B cell (primary cell): ENCODE results near the gene NUP210L. TPM values are rescaled to one million over a fixed set of nuclear protein-coding genes. Genes with fewer than 3 reads are reported as not detected.

Experiments used
- ATAC-seq: fragments of 200-7000 bp; cut with Tn5 transposase; one replicate; pipeline ENCODE4 v1.10.0; 2021; ENCODE audit warnings: low read depth, mild to moderate bottlenecking, moderate number of reproducible peaks, moderate library complexity
- CTCF ChIA-PET: fragments of 350-600 bp; sonication (Branson Sonifier 250); formaldehyde crosslinking; loops from one replicate; lab custom pipeline; 2021; ENCODE audit warnings: antibody characterized with exemption, inconsistent platforms; lab: Charles Lee
- POLR2A ChIA-PET: fragments of 350-600 bp; sonication (Branson Sonifier 250); formaldehyde crosslinking; loops from one replicate; lab custom pipeline; 2021; ENCODE audit warnings: antibody characterized with exemption; lab: Charles Lee
- DNase-seq: peaks from one replicate; pipeline ENCODE4 v3.0.0; 2013
- H2AFZ ChIP-seq: 2 replicates; pipeline ENCODE4 v1.6.1; 2012; ENCODE audit warnings: mild to moderate bottlenecking, low read depth, low read length; ENCODE audit not compliant: insufficient read depth, poor library complexity, severe bottlenecking
- H3K27ac ChIP-seq, 2 donors: 1 replicate in 1 of 2; 2 replicates in 1 of 2; pipeline ENCODE4 v1.5.1; 2012 to 2013; ENCODE audit warnings: low read length in 2 of 2, mild to moderate bottlenecking in 2 of 2, moderate library complexity in 1 of 2
- H3K27me3 ChIP-seq, 4 experiments: fragments of 200-600 bp in 1 of 4; sonication (generic) in 1 of 4; replicated peaks in 1 of 4; 1 replicate in 2 of 4; 2 replicates in 2 of 4; pipeline versions ENCODE4 v1.6.1 to v1.7.0; 2013 to 2016; ENCODE audit warnings: low read length in 3 of 4, mild to moderate bottlenecking in 2 of 4, mixed read lengths in 1 of 4, moderate library complexity in 1 of 4; ENCODE audit not compliant: insufficient read depth in 4 of 4, control insufficient read depth in 3 of 4; ENCODE audit errors: control extremely low read depth in 1 of 4
- H3K36me3 ChIP-seq, 2 experiments: replicated peaks in 1 of 2; 1 replicate in 1 of 2; 2 replicates in 1 of 2; pipeline versions ENCODE4 v1.6.1 to v1.7.1; 2013; ENCODE audit warnings: low read length in 1 of 2; ENCODE audit not compliant: insufficient read depth in 2 of 2, control insufficient read depth in 1 of 2; ENCODE audit errors: control extremely low read depth in 1 of 2, extremely low read depth in 1 of 2
- H3K4me1 ChIP-seq, 2 donors: fragments of 200-600 bp in 1 of 2; sonication (generic) in 1 of 2; 1 replicate in 1 of 2; 2 replicates in 1 of 2; pipeline versions ENCODE4 v1.5.1 to v1.6.1; 2013 to 2017; ENCODE audit warnings: low read length in 2 of 2; ENCODE audit not compliant: control insufficient read depth in 2 of 2, insufficient read depth in 2 of 2
- H3K4me2 ChIP-seq: replicated peaks from 2 replicates; pipeline ENCODE3; 2012; ENCODE audit warnings: mild to moderate bottlenecking, low read depth, low read length; ENCODE audit not compliant: poor library complexity, severe bottlenecking
- H3K4me3 ChIP-seq, 5 experiments: fragments of 200-600 bp in 1 of 5; sonication (generic) in 1 of 5; 1 replicate in 3 of 5; 2 replicates in 2 of 5; pipeline versions ENCODE4 v1.5.1 to v1.7.0; 2011 to 2016; ENCODE audit warnings: low read length in 4 of 5, mild to moderate bottlenecking in 4 of 5, low read depth in 2 of 5, control low read depth in 1 of 5, moderate library complexity in 1 of 5; ENCODE audit not compliant: insufficient read depth in 1 of 5; ENCODE audit errors: control extremely low read depth in 1 of 5, extremely low read depth in 1 of 5
- H3K79me2 ChIP-seq: fragments of 200-600 bp; sonication (generic); one replicate; pipeline ENCODE4 v1.6.0; 2016; ENCODE audit warnings: low read length; ENCODE audit not compliant: control insufficient read depth, insufficient read depth
- H3K9ac ChIP-seq: fragments of 200-600 bp; sonication (generic); 2 replicates; pipeline ENCODE4 v1.6.1; 2017; ENCODE audit warnings: mild to moderate bottlenecking, low read length, moderate library complexity
- H3K9me3 ChIP-seq, 3 donors: one replicate each; pipeline versions ENCODE4 v1.6.1 to v1.7.1; 2013; ENCODE audit warnings: low read length in 2 of 3; ENCODE audit not compliant: control insufficient read depth in 2 of 3, insufficient read depth in 1 of 3; ENCODE audit errors: control extremely low read depth in 1 of 3
- H4K20me1 ChIP-seq: 2 replicates; pipeline ENCODE4 v1.6.0; 2012; ENCODE audit warnings: mild to moderate bottlenecking, low read length; ENCODE audit not compliant: insufficient read depth, control insufficient read depth, poor library complexity, severe bottlenecking
- H3K27ac Mint-ChIP-seq: one replicate; pipeline ENCODE4 v1.8.0; 2021; ENCODE audit warnings: mixed read lengths
- H3K27me3 Mint-ChIP-seq: one replicate; pipeline ENCODE4 v1.8.0; 2021; ENCODE audit warnings: mixed read lengths
- H3K4me1 Mint-ChIP-seq: one replicate; pipeline ENCODE4 v1.8.0; 2021; ENCODE audit warnings: mixed read lengths
- H3K4me3 Mint-ChIP-seq: one replicate; pipeline ENCODE4 v1.8.0; 2021; ENCODE audit warnings: mixed read lengths
- H3K9me3 Mint-ChIP-seq: one replicate; pipeline ENCODE4 v1.8.0; 2022; ENCODE audit warnings: mixed read lengths; ENCODE audit not compliant: insufficient read depth
- EZH2 ChIP-seq: IDR thresholded peaks from 2 replicates; pipeline ENCODE4 v1.6.1; 2012; ENCODE audit warnings: borderline replicate concordance, low read depth, mild to moderate bottlenecking, moderate library complexity, low read length; ENCODE audit not compliant: insufficient read depth, poor library complexity, severe bottlenecking
- WGBS: methylation state at CpG from one replicate; pipeline ENCODE4 v1.1.5; 2013; ENCODE audit warnings: missing lambda C conversion rate; ENCODE audit not compliant: insufficient coverage; 5-methylcytosine and 5-hydroxymethylcytosine counted together
- intact Hi-C: fragments of 100-400 bp; cut with micrococcal nuclease; formaldehyde crosslinking; loops from one replicate; pipeline ENCODE4 v1.10.0; 2022
- polyA plus RNA-seq: library from polyadenylated mRNA; depleted of rRNA; stranded (reverse); fragments of >200 nt; gene quantifications from 2 replicates; pipeline ENCODE4 v1.2.3, GENCODE V29; 2012
- total RNA-seq, 2 donors: library from RNA; stranded (reverse); fragments of 120-200 nt in 1 of 2; gene quantifications; 1 replicate in 1 of 2; 2 replicates in 1 of 2; pipeline versions ENCODE4 v1.2.3 to v1.2.4, GENCODE V29; 2013 to 2022
- TF ChIP-seq, protein P1 (sequence below): fragments of 200-600 bp; IDR thresholded peaks from one replicate; pipeline ENCODE4 v1.8.0; 2022; ENCODE audit warnings: antibody characterized with exemption, mild to moderate bottlenecking

Gene NUP210L
- total and polyA plus RNA-seq, 2 donors (not counting 1 experiment from before 2014, with no cell fraction given): 0.04 to 0.20 TPM

DNA sequence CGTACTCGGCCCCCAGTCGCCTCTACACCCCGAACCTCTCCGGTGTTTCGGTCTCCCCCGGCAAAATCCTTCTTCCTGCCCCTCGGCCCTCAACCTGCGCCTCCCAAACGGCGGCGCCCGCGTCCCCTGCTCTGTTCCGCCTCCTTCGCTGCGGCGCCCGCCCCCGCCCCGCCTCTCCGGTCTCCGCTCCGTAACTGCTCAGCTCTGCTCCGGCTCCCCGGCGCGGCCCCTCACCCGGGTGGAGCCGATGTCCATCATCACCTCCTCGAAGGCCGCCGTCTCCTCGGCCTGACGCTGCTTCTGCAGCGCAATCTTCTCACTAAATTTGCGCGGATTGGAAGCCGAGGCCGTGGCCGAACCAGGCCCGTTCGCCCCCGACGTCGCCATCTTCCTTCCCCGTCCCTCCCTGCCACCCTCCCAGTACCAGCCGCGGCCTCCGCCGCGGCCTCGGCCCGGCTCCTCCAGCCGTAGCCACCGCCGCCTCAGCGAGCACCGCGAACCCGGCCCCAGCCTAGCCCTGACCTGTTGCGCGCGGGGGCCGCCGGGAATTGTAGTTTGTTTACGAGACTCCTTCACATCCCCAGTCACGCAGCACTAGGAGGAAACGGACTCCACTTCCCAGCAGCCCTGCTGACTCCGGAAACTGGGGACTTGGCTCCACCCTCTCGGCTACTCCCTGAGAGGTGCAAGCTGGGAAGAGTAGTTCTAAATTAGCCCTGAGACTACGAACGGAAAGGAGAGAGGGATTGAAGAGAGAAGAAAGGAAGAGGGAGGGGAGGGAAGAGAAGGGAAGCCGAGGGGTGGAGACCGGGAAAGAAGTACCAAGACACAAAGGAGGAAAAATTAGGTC is 196.5 kb downstream of the NUP210L start, which contains the start of gene CRTC2:
TSS of gene CRTC2 (minus strand) at position 502 of the 850 bp plus-strand sequence. CDS start at position 387, 115 bp downstream.
- Mint-ChIP-seq H3K4me3 (peak within 1 kb of the TSS; percentile 100), H3K4me1 (peaks cover 67% of the 10 kb centered on the region), H3K27me3 (no peaks in the 10 kb centered on the region), H3K9me3 (no peaks in the 10 kb centered on the region), H3K27ac (peak within 1 kb of the TSS; percentile 97)
- peak within 1 kb of the TSS; percentile 87 to 97 for H3K27ac ChIP-seq
- peak within 1 kb of the TSS; percentile 99 for H3K9ac ChIP-seq
- peak; percentile 85 for ATAC-seq
- H3K4me3 ChIP-seq: peak within 1 kb of the TSS; percentile 79 to 98 (median 92)
- ChIA-PET POLR2A (interaction anchor here (0.5 to 9.2 kb wide), 13 partner anchors 9 to 184 kb away, joined by 3 to 115 read pairs (median 4); partner anchors contain the start of genes CREB3L4, DENND4B, GATAD2B and JTB), CTCF (interaction anchor here (0.7 to 5.6 kb wide), 7 partner anchors 9 to 390 kb away, joined by 3 to 47 read pairs (median 6); partner anchors contain the start of genes CREB3L4, DENND4B and JTB)
- H3K36me3 ChIP-seq: peaks cover 0 to 30% of the 10 kb centered on the region in 2 experiments
- no peaks in the 10 kb centered on the region for H3K9me3 ChIP-seq
- intact Hi-C loops: loop anchor here (1.0 to 5.0 kb wide), 7 partner anchors 9 to 314 kb away; partner anchors contain the start of genes CREB3L4, DENND4B, HAX1 and JTB
- no peak for TF ChIP-seq EZH2
- TF ChIP-seq, protein P1, sequence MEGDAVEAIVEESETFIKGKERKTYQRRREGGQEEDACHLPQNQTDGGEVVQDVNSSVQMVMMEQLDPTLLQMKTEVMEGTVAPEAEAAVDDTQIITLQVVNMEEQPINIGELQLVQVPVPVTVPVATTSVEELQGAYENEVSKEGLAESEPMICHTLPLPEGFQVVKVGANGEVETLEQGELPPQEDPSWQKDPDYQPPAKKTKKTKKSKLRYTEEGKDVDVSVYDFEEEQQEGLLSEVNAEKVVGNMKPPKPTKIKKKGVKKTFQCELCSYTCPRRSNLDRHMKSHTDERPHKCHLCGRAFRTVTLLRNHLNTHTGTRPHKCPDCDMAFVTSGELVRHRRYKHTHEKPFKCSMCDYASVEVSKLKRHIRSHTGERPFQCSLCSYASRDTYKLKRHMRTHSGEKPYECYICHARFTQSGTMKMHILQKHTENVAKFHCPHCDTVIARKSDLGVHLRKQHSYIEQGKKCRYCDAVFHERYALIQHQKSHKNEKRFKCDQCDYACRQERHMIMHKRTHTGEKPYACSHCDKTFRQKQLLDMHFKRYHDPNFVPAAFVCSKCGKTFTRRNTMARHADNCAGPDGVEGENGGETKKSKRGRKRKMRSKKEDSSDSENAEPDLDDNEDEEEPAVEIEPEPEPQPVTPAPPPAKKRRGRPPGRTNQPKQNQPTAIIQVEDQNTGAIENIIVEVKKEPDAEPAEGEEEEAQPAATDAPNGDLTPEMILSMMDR: no peak
- 0% methylated on average over 72 of the region's 75 CpGs for WGBS
- H3K4me2 ChIP-seq: peak within 1 kb of the TSS; percentile 86
- peak within 1 kb of the TSS; percentile 78 for H2AFZ ChIP-seq
- peaks cover 51% of the 10 kb centered on the region for H4K20me1 ChIP-seq
- peaks cover 73% of the 10 kb centered on the region for H3K79me2 ChIP-seq
- peaks cover 44 to 47% of the 10 kb centered on the region in 2 donors for H3K4me1 ChIP-seq
- DNase-seq: peak; percentile 97
- no peaks in the 10 kb centered on the region for H3K27me3 ChIP-seq
